Chondrocyte (in vitro differentiated cells): ENCODE results near the gene NAV2. TPM values are rescaled to one million over a fixed set of nuclear protein-coding genes. Genes with fewer than 3 reads are reported as not detected.

Experiments
- DNase-seq: peaks from one replicate; pipeline ENCODE4 v3.0.0; 2021; ENCODE audit warnings: mixed read lengths, low spot score
- H3K27ac Mint-ChIP-seq: one replicate; pipeline ENCODE4 v1.8.0; 2021; ENCODE audit warnings: mild to moderate bottlenecking, moderate library complexity, mixed read lengths; ENCODE audit not compliant: unreplicated experiment
- H3K27me3 Mint-ChIP-seq: 2 replicates; pipeline ENCODE4 v1.8.0; 2021; ENCODE audit warnings: low read depth, mixed read lengths
- H3K36me3 Mint-ChIP-seq: 2 replicates; pipeline ENCODE4 v1.8.0; 2021; ENCODE audit warnings: low read depth, mixed read lengths
- H3K4me1 Mint-ChIP-seq: 2 replicates; pipeline ENCODE4 v1.8.0; 2021; ENCODE audit warnings: low read depth, mild to moderate bottlenecking, mixed read lengths
- H3K4me3 Mint-ChIP-seq: one replicate; pipeline ENCODE4 v1.8.0; 2021; ENCODE audit warnings: mild to moderate bottlenecking, moderate library complexity, mixed read lengths; ENCODE audit not compliant: unreplicated experiment
- H3K9me3 Mint-ChIP-seq: 2 replicates; pipeline ENCODE4 v1.8.0; 2021; ENCODE audit warnings: low read depth, mixed read lengths
- CTCF ChIP-seq: fragments of 200-600 bp; sonication (generic); IDR thresholded peaks from 2 replicates; pipeline ENCODE4 v1.5.0; 2021; ENCODE audit warnings: antibody characterized with exemption, mild to moderate bottlenecking, moderate library complexity
- total RNA-seq: library from RNA; stranded (reverse); gene quantifications from 3 replicates; pipeline ENCODE4 v1.2.1, GENCODE V29; 2021

NAV2 gene
- total RNA-seq, 1 donor from 2014 or later: 87.0 TPM

DNA sequence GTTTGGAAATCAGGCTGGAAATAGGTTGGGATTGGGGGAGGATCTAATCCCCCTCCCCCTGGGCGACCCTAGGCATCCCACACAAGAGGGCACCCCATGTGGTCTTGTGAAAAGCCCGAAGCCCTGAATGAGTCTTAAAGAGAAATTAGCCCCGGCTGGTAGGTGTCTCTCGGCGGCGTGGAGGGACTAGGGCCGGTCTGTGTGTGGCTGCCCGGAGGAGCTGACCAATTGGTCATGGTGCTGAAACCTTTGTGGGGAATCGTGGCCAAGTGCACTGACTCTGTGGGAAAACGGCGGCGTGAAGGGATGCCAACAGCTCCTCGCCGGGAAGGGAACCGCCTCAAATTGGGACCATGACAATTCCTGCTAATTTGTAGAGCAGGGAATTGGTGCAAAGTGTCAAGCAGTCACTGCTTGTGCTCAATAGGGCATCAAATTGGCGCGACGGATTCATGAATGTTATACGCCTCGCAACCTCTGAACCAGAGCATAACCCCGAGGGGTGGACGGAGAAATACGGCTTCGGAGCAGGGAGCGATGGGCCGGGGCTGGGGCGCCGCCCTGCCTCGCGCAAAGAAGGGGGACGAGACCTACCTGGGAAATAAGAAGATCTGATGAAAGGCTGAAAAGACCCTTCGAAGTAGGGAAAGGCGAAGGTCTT is 446.1 kb downstream of the NAV2 start:
- Mint-ChIP-seq H3K27ac (no peak overlapping the region), H3K27me3 (peaks cover 68% of the 10 kb centered on the region), H3K36me3 (peaks cover 11% of the 10 kb centered on the region), H3K4me3 (peak overlapping the region; percentile 11), H3K9me3 (peaks cover 2% of the 10 kb centered on the region), H3K4me1 (peaks cover 46% of the 10 kb centered on the region)
- TF ChIP-seq CTCF: no peak
- no peak for DNase-seq

DNA sequence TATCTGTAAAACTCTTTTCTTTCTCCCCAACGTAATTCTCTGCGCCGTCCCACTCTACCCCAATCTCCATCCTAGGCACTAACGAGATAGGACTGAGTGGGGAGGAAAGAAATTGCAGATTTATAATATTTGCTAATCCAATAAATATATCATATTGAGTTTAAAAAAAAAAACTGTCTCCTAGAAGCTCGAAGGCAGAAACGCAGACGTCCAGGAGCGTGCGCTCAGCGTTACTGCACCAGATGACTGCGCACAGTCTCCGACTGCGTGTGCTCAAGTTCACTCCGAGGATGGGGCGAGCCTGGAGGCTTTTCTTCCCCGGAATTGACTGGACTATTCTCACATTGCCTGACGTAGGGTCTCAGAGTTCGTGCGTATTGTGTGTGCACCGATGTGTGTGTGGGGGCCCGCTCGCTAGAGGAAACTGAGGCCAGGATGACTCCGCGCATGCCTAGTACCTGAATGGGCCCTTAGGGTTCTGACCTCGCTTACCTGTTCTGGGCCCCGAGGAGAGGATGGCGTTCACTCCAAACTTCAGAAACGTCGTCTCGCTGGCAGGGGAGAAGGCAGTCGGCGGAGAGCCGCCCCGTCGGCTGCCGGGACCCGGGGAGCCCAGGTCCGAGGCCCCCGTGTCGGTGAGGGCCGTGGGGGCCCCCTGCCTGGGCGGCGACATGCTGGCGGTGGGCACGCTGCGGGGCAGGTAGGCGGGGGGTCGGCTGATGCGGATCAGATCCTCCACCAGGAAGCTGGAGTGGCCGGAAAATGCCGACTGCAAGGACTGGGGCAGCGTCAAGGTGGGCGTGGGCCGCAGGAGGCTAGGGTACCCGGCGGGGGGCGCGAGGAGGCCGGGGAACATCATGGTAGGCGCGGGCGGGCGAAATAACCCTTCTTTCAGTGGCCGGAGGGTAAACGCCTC is 447.1 kb downstream of the NAV2 start:
- Mint-ChIP-seq H3K9me3 (peaks cover 2% of the 10 kb centered on the region), H3K4me3 (no peak overlapping the region), H3K27me3 (peaks cover 74% of the 10 kb centered on the region), H3K27ac (no peak overlapping the region), H3K36me3 (peaks cover 11% of the 10 kb centered on the region), H3K4me1 (peaks cover 44% of the 10 kb centered on the region)
- DNase-seq: no peak
- TF ChIP-seq CTCF: no peak

GRCh38 chr11:20160425-20161229 is 448.0 kb downstream of the NAV2 start, which contains the start of gene DBX1:
Gene DBX1 (minus strand): TSS chr11:20160475. CDS start chr11:20160324, 151 bp downstream.
- Mint-ChIP-seq H3K36me3 (peaks cover 11% of the 10 kb centered on the region), H3K4me3 (no peak within 1 kb of the TSS), H3K9me3 (peaks cover 2% of the 10 kb centered on the region), H3K27me3 (peaks cover 80% of the 10 kb centered on the region), H3K27ac (no peak within 1 kb of the TSS), H3K4me1 (peaks cover 43% of the 10 kb centered on the region)
- DNase-seq: no peak
- TF ChIP-seq CTCF: no peak

DNA sequence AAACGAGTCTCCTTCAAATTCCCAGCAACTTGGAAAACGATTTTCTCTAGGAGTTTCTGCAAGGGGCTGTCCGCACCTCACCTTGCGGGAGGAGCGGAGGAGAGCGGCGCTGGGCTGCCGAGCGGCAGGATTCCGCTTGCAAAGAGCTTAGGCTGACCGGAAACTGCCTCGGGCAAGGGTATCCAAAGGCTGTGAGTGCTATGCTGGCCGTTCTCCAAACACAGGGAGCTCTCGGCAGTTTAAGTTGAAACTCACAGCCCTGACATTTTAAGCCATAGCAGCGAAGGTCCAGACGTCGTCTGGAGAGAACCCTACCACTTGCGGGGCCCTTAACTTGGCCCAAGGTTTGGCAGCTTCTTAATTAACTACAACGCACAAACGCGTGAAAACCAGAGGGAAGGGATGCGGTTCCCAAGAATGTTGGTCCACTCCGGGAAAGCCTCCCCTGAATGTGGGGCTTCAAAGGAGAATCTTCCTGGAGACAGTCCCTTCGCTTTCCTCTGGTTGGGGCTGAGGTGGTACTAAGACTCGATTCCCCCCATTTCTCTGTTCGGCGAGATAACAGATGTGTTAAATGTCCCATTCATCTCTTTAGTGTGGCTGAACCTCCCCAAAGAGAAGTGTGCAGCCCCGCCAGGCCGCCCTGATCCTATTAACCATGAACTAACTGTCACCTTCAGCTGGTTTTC is 448.7 kb downstream of the NAV2 start:
- no peak overlapping the region for H3K4me3 Mint-ChIP-seq
- H3K9me3 Mint-ChIP-seq: peaks cover 2% of the 10 kb centered on the region
- no peak for TF ChIP-seq CTCF
- peak overlapping the region; percentile 45 for H3K27ac Mint-ChIP-seq
- H3K27me3 Mint-ChIP-seq: peaks cover 80% of the 10 kb centered on the region
- DNase-seq: no peak
- peaks cover 37% of the 10 kb centered on the region for H3K4me1 Mint-ChIP-seq
- H3K36me3 Mint-ChIP-seq: peaks cover 9% of the 10 kb centered on the region
